ENCODE measurements around the gene MFGE8. TPM values are rescaled to one million over a fixed set of nuclear protein-coding genes. Genes with fewer than 3 reads are reported as not detected.
A peak's percentile ranks its signal among the peaks of the same experiment; 100 is the strongest.

MFGE8 gene, protein sequence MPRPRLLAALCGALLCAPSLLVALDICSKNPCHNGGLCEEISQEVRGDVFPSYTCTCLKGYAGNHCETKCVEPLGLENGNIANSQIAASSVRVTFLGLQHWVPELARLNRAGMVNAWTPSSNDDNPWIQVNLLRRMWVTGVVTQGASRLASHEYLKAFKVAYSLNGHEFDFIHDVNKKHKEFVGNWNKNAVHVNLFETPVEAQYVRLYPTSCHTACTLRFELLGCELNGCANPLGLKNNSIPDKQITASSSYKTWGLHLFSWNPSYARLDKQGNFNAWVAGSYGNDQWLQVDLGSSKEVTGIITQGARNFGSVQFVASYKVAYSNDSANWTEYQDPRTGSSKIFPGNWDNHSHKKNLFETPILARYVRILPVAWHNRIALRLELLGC
- 100 to 1,000 TPM; 284 to 598 TPM for total RNA-seq
- 211 TPM for polyA plus RNA-seq (2013, experiment 1 of 2)
- 185 TPM for polyA plus RNA-seq (2013, experiment 2 of 2)
- long read RNA-seq, experiment 1, transcript MFGE8-202 (7 exons, 1,752 nt): minor isoform, 7 of 173 reads
- long read RNA-seq, experiment 1, transcript MFGE8-201 (8 exons, 1,937 nt): major isoform, 89 of 173 reads
- long read RNA-seq, experiment 1, partial matches to known transcripts: 35 of 173 reads
- long read RNA-seq, experiment 1, other reads (novel, unspliced or antisense): 37 of 173 reads
- long read RNA-seq, experiment 2, transcript MFGE8-214 (3 exons, 801 nt): minor isoform, 5 of 231 reads
- long read RNA-seq, experiment 2, transcript MFGE8-201 (8 exons, 1,937 nt): major isoform, 163 of 231 reads
- long read RNA-seq, experiment 2, transcript MFGE8-202 (7 exons, 1,752 nt): minor isoform, 18 of 231 reads
- long read RNA-seq, experiment 2, partial matches to known transcripts: 20 of 231 reads
- long read RNA-seq, experiment 2, other reads (novel, unspliced or antisense): 23 of 231 reads
- long read RNA-seq, experiment 3, transcript MFGE8-201 (8 exons, 1,937 nt): major isoform, 32 of 74 reads
- long read RNA-seq, experiment 3, partial matches to known transcripts: 16 of 74 reads
- long read RNA-seq, experiment 3, other reads (novel, unspliced or antisense): 20 of 74 reads
- long read RNA-seq, experiment 4, partial matches to known transcripts: 8 of 20 reads
- long read RNA-seq, experiment 4, other reads (novel, unspliced or antisense): 7 of 20 reads

DNA sequence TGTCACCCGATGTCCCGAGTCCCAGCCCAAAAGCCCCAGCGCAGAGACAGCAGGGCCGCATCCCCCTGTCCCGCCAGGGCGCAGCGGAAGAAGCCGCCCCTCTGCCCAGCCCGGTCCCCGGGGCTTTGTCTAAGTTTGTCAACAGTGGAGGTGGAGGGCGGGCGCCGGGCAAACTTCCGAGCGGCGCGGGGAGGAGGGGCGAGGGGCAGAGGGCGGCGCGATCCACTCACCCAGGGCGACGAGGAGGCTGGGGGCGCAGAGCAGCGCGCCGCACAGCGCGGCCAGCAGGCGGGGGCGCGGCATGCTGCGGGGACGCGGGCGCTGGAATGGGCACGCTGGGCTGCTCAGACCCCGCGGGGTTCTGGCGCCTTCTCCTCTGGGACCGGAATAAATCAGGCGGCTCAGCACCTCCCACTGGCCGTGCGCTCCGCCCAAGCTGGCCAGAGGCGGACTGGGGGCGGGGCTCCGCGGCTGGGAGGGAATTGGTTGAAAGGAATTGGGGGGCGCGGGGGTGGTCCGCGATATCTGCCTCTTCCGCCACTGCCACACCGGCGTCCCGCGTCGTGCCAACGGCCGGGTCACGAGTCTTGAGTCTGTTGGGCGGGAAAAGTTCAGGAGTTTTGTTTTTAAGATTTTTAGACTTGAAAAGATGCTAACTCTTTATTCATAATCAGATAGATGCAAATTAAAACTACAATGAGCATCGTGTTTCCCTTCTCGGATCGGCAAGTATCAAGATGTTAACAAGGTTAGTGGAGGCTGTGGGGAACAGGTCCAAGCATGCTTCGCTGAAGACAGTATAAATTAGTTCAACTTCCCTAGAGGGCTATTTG is at the start of gene MFGE8:
TSS of gene MFGE8 (minus strand) at position 363 of the 833 bp plus-strand sequence. CDS start at position 303, 60 bp downstream.
- Histone ChIP-seq H3K4me3 (ENCODE audit: low read length) (peak within 1 kb of the TSS; percentile 92), H3K27ac (ENCODE audit: low read depth, low read length) (peak within 1 kb of the TSS; percentile 82), H3K36me3 (ENCODE audit: control insufficient read depth, insufficient read depth, low read length) (peaks cover 21% of the 10 kb centered on the region), H3K4me1 (ENCODE audit: control insufficient read depth, insufficient read depth, low read length) (no peaks in the 10 kb centered on the region), H3K9me3 (ENCODE audit: control insufficient read depth, low read length) (no peaks in the 10 kb centered on the region), H3K9ac (ENCODE audit: extremely low read depth, low read length, poor library complexity, severe bottlenecking) (peak within 1 kb of the TSS; percentile 86), H3K27me3 (ENCODE audit: control insufficient read depth, insufficient read depth, low read length, poor library complexity, severe bottlenecking) (no peaks in the 10 kb centered on the region)
- H3K4me1 Mint-ChIP-seq: peaks cover 24% of the 10 kb centered on the region
- peak within 1 kb of the TSS; percentile 92 for H3K27ac Mint-ChIP-seq
- DNase-seq: peak; percentile 94
- H3K4me3 Mint-ChIP-seq: peak within 1 kb of the TSS; percentile 76
- no peaks in the 10 kb centered on the region for H3K9me3 Mint-ChIP-seq
- peaks cover 4% of the 10 kb centered on the region for H3K27me3 Mint-ChIP-seq (ENCODE audit: insufficient read depth)
- TF ChIP-seq, protein P1, sequence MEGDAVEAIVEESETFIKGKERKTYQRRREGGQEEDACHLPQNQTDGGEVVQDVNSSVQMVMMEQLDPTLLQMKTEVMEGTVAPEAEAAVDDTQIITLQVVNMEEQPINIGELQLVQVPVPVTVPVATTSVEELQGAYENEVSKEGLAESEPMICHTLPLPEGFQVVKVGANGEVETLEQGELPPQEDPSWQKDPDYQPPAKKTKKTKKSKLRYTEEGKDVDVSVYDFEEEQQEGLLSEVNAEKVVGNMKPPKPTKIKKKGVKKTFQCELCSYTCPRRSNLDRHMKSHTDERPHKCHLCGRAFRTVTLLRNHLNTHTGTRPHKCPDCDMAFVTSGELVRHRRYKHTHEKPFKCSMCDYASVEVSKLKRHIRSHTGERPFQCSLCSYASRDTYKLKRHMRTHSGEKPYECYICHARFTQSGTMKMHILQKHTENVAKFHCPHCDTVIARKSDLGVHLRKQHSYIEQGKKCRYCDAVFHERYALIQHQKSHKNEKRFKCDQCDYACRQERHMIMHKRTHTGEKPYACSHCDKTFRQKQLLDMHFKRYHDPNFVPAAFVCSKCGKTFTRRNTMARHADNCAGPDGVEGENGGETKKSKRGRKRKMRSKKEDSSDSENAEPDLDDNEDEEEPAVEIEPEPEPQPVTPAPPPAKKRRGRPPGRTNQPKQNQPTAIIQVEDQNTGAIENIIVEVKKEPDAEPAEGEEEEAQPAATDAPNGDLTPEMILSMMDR (conservative IDR thresholded peaks at IDR 0.05): peak; percentile 49
- H3K36me3 Mint-ChIP-seq (ENCODE audit: low read depth): peaks cover 30% of the 10 kb centered on the region
- WGBS, 2 experiments (ENCODE audit: insufficient coverage in 1 of 2, insufficient read length in 1 of 2): 2% methylated on average over 17 to 67 of the region's 67 CpGs

DNA sequence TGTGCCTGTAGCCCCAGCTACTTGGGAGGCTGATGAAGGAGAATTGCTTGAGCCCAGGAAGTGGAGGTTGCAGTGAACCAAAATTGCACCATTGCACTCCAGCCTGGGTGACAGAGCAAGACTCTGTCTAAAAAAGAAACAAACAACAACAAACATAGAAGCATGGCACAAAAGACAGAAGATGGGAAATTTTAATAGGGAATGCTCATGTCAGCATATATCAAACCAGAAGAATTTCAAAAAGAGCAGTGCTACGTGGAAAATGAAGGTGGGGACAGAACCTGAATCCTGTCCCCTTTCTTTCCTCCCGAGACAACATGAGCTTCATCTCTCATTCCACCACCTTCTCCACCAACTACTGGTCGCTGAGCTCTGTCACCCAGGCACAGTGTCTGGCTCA is 46.3 kb upstream of the MFGE8 start:
- Mint-ChIP-seq H3K4me1 (peaks cover 3% of the 10 kb centered on the region), H3K27ac (no peak overlapping the region), H3K27me3 (ENCODE audit: insufficient read depth) (peaks cover 31% of the 10 kb centered on the region), H3K4me3 (no peak overlapping the region), H3K36me3 (ENCODE audit: low read depth) (no peaks in the 10 kb centered on the region), H3K9me3 (peaks cover 18% of the 10 kb centered on the region)
- H3K36me3 ChIP-seq (ENCODE audit: control insufficient read depth, insufficient read depth, low read length): no peaks in the 10 kb centered on the region
- DNase-seq: no peak
- no peak overlapping the region for H3K27ac ChIP-seq (ENCODE audit: low read depth, low read length)
- H3K4me3 ChIP-seq (ENCODE audit: low read length): no peak overlapping the region
- TF ChIP-seq, protein P1 (conservative IDR thresholded peaks at IDR 0.05): no peak
- no peak overlapping the region for H3K9ac ChIP-seq (ENCODE audit: extremely low read depth, low read length, poor library complexity, severe bottlenecking)
- H3K27me3 ChIP-seq (ENCODE audit: control insufficient read depth, insufficient read depth, low read length, poor library complexity, severe bottlenecking): no peaks in the 10 kb centered on the region
- H3K4me1 ChIP-seq (ENCODE audit: control insufficient read depth, insufficient read depth, low read length): no peaks in the 10 kb centered on the region
- 80 to 92% methylated on average over 1 to 3 of the region's 3 CpGs for WGBS, 2 experiments (ENCODE audit: insufficient coverage in 1 of 2, insufficient read length in 1 of 2)
- H3K9me3 ChIP-seq (ENCODE audit: control insufficient read depth, low read length): peaks cover 15% of the 10 kb centered on the region
